ENCODE results near the gene AKR1A1.
"Not testable (repeated sequence)": the region's sequence is repeated elsewhere in the genome, so short reads cannot be mapped to it uniquely, and the experiment has no call there.

The AKR1A1 gene

GRCh38 chr1:45569962-45570581 lies 19.4 kb downstream of the AKR1A1 start:
- peaks cover 2% of the 10 kb centered on the region for H3K4me1 Mint-ChIP-seq
- DNase-seq (ENCODE audit: low spot score in 2 of 2) (peak; percentile 68 to 76), ATAC-seq (ENCODE audit: low read depth) (peak; percentile 91)
- peak overlapping the region; percentile 70 for H3K27ac Mint-ChIP-seq
- no peaks in the 10 kb centered on the region for H3K9me3 Mint-ChIP-seq
- H3K27me3 Mint-ChIP-seq, result no peaks in the 10 kb centered on the region
- peaks cover 14% of the 10 kb centered on the region for H3K36me3 Mint-ChIP-seq
- H3K4me3 Mint-ChIP-seq, result no peak overlapping the region

- Mint-ChIP-seq H3K4me1 (peaks cover 2% of the 10 kb centered on the region), H3K27me3 (no peaks in the 10 kb centered on the region), H3K36me3 (peaks cover 14% of the 10 kb centered on the region), H3K9me3 (no peaks in the 10 kb centered on the region), H3K4me3 (no peak overlapping the region), H3K27ac (no peak overlapping the region)
- DNase-seq (ENCODE audit: low spot score in 2 of 2), result no peak
- no peak for ATAC-seq (ENCODE audit: low read depth)
Observed at GRCh38 chr1:45570631-45571030, 20.0 kb downstream of the AKR1A1 start.

GRCh38 chr1:45573231-45573804 lies 22.7 kb downstream of the AKR1A1 start:
- Mint-ChIP-seq H3K9me3 (no peaks in the 10 kb centered on the region), H3K27ac (no peak overlapping the region)

GRCh38 chr1:45574105-45574626 lies 23.5 kb downstream of the AKR1A1 start:
- no peak for ATAC-seq (ENCODE audit: low read depth)
- DNase-seq (ENCODE audit: low spot score in 2 of 2), result no peak
- H3K27ac Mint-ChIP-seq, result no peak overlapping the region
- H3K4me1 Mint-ChIP-seq, result no peaks in the 10 kb centered on the region
- H3K27me3 Mint-ChIP-seq, result no peaks in the 10 kb centered on the region
- no peaks in the 10 kb centered on the region for H3K9me3 Mint-ChIP-seq
- peaks cover 6% of the 10 kb centered on the region for H3K36me3 Mint-ChIP-seq
- no peak overlapping the region for H3K4me3 Mint-ChIP-seq

More at GRCh38 chr1:45573231-45573804, 22.7 kb downstream of the AKR1A1 start:
- no peaks in the 10 kb centered on the region for H3K4me1 Mint-ChIP-seq
- peaks cover 8% of the 10 kb centered on the region for H3K36me3 Mint-ChIP-seq
- H3K4me3 Mint-ChIP-seq, result no peak overlapping the region
- H3K27me3 Mint-ChIP-seq, result no peaks in the 10 kb centered on the region
- ATAC-seq (ENCODE audit: low read depth) (no peak), DNase-seq (ENCODE audit: low spot score in 2 of 2) (no peak)

GRCh38 chr1:45583264-45583665 lies 32.6 kb downstream of the AKR1A1 start:
- Mint-ChIP-seq H3K27ac (peak overlapping the region; percentile 95), H3K27me3 (no peaks in the 10 kb centered on the region), H3K9me3 (no peaks in the 10 kb centered on the region), H3K4me1 (peaks cover 34% of the 10 kb centered on the region), H3K36me3 (no peaks in the 10 kb centered on the region), H3K4me3 (peak overlapping the region; percentile 99)
- DNase-seq (ENCODE audit: low spot score in 2 of 2) (peak in 1 of 2 donors; percentile 94), ATAC-seq (ENCODE audit: low read depth) (peak; percentile 71)

GRCh38 chr1:45583666-45584350 lies 33.2 kb downstream of the AKR1A1 start, which contains the start of gene NASP:
TSS of gene NASP (plus strand) at chr1:45584041. CDS start at chr1:45584147, 106 bp downstream.
- H3K27me3 Mint-ChIP-seq, result no peaks in the 10 kb centered on the region
- peak within 1 kb of the TSS; percentile 99 for H3K4me3 Mint-ChIP-seq
- H3K9me3 Mint-ChIP-seq, result no peaks in the 10 kb centered on the region
- peaks cover 34% of the 10 kb centered on the region for H3K4me1 Mint-ChIP-seq
- no peaks in the 10 kb centered on the region for H3K36me3 Mint-ChIP-seq
- H3K27ac Mint-ChIP-seq, result peak within 1 kb of the TSS; percentile 95
- ATAC-seq (ENCODE audit: low read depth), result peak; percentile 55
- peak; percentile 97 to 98 for DNase-seq (ENCODE audit: low spot score in 2 of 2)

- Mint-ChIP-seq H3K4me3 (peak overlapping the region; percentile 99), H3K9me3 (no peaks in the 10 kb centered on the region), H3K4me1 (peaks cover 34% of the 10 kb centered on the region), H3K27me3 (no peaks in the 10 kb centered on the region), H3K36me3 (no peaks in the 10 kb centered on the region), H3K27ac (peak overlapping the region; percentile 95)
- DNase-seq (ENCODE audit: low spot score in 2 of 2) (peak; percentile 72 to 80), ATAC-seq (ENCODE audit: low read depth) (peak; percentile 35)
Observed at GRCh38 chr1:45584351-45585109, 33.9 kb downstream of the AKR1A1 start.

GRCh38 chr1:45585110-45585426 lies 34.4 kb downstream of the AKR1A1 start:
- H3K4me1 Mint-ChIP-seq, result peaks cover 34% of the 10 kb centered on the region
- no peak for ATAC-seq (ENCODE audit: low read depth)
- peak overlapping the region; percentile 95 for H3K27ac Mint-ChIP-seq
- no peaks in the 10 kb centered on the region for H3K27me3 Mint-ChIP-seq
- no peaks in the 10 kb centered on the region for H3K36me3 Mint-ChIP-seq
- DNase-seq (ENCODE audit: low spot score in 2 of 2), result no peak
- H3K9me3 Mint-ChIP-seq, result no peaks in the 10 kb centered on the region
- peak overlapping the region; percentile 99 for H3K4me3 Mint-ChIP-seq

- DNase-seq (ENCODE audit: low spot score in 2 of 2), result no peak
Observed at GRCh38 chr1:45585496-45586075, 35.0 kb downstream of the AKR1A1 start.

GRCh38 chr1:45586769-45587168 lies 36.1 kb downstream of the AKR1A1 start:
- DNase-seq (ENCODE audit: low spot score in 2 of 2) (no peak), ATAC-seq (ENCODE audit: low read depth) (no peak)
- Mint-ChIP-seq H3K4me3 (peak overlapping the region; percentile 99), H3K9me3 (no peaks in the 10 kb centered on the region), H3K27me3 (no peaks in the 10 kb centered on the region), H3K27ac (peak overlapping the region; percentile 95), H3K36me3 (peaks cover 4% of the 10 kb centered on the region), H3K4me1 (peaks cover 38% of the 10 kb centered on the region)

More at GRCh38 chr1:45585496-45586075, 35.0 kb downstream of the AKR1A1 start:
- Mint-ChIP-seq H3K4me3 (peak overlapping the region; percentile 99), H3K27me3 (no peaks in the 10 kb centered on the region), H3K27ac (peak overlapping the region; percentile 95), H3K4me1 (peaks cover 34% of the 10 kb centered on the region), H3K36me3 (no peaks in the 10 kb centered on the region), H3K9me3 (no peaks in the 10 kb centered on the region)
- no peak for ATAC-seq (ENCODE audit: low read depth)

GRCh38 chr1:45589861-45590260 lies 39.2 kb downstream of the AKR1A1 start:
- Mint-ChIP-seq H3K9me3 (no peaks in the 10 kb centered on the region), H3K4me1 (peaks cover 25% of the 10 kb centered on the region), H3K36me3 (peaks cover 9% of the 10 kb centered on the region), H3K27ac (no peak overlapping the region), H3K4me3 (no peak overlapping the region), H3K27me3 (no peaks in the 10 kb centered on the region)
- DNase-seq (ENCODE audit: low spot score in 2 of 2) (no peak), ATAC-seq (ENCODE audit: low read depth) (no peak)

- Mint-ChIP-seq H3K36me3 (peaks cover 20% of the 10 kb centered on the region), H3K4me1 (peaks cover 12% of the 10 kb centered on the region), H3K9me3 (no peaks in the 10 kb centered on the region)
Observed at GRCh38 chr1:45594412-45594811, 43.8 kb downstream of the AKR1A1 start.

GRCh38 chr1:45596765-45597164 lies 46.1 kb downstream of the AKR1A1 start:
- H3K9me3 Mint-ChIP-seq; H3K27me3 Mint-ChIP-seq; H3K4me3 Mint-ChIP-seq; H3K27ac Mint-ChIP-seq; DNase-seq (ENCODE audit: low spot score in 2 of 2); ATAC-seq (ENCODE audit: low read depth): not testable (repeated sequence)
- H3K4me1 Mint-ChIP-seq, result peaks cover 18% of the 10 kb centered on the region
- peaks cover 22% of the 10 kb centered on the region for H3K36me3 Mint-ChIP-seq

More at GRCh38 chr1:45594412-45594811, 43.8 kb downstream of the AKR1A1 start:
- ATAC-seq (ENCODE audit: low read depth) (no peak), DNase-seq (ENCODE audit: low spot score in 2 of 2) (no peak)
- H3K4me3 Mint-ChIP-seq, result no peak overlapping the region
- H3K27ac Mint-ChIP-seq, result no peak overlapping the region
- no peaks in the 10 kb centered on the region for H3K27me3 Mint-ChIP-seq

Measured in memory B cell (primary cell).